Islet precursor cell (in vitro differentiated cells): ENCODE measurements around the gene APOA1.
"Not testable (repeated sequence)": the region's sequence is repeated elsewhere in the genome, so short reads cannot be mapped to it uniquely, and the experiment has no call there.

Source experiments
- DNase-seq: peaks from one replicate; pipeline ENCODE4 v3.0.0-alpha.2; 2018

The APOA1 gene

GRCh38 chr11:116811194-116811593 lies 26.2 kb downstream of the APOA1 start:
- DNase-seq, result no peak

DNA sequence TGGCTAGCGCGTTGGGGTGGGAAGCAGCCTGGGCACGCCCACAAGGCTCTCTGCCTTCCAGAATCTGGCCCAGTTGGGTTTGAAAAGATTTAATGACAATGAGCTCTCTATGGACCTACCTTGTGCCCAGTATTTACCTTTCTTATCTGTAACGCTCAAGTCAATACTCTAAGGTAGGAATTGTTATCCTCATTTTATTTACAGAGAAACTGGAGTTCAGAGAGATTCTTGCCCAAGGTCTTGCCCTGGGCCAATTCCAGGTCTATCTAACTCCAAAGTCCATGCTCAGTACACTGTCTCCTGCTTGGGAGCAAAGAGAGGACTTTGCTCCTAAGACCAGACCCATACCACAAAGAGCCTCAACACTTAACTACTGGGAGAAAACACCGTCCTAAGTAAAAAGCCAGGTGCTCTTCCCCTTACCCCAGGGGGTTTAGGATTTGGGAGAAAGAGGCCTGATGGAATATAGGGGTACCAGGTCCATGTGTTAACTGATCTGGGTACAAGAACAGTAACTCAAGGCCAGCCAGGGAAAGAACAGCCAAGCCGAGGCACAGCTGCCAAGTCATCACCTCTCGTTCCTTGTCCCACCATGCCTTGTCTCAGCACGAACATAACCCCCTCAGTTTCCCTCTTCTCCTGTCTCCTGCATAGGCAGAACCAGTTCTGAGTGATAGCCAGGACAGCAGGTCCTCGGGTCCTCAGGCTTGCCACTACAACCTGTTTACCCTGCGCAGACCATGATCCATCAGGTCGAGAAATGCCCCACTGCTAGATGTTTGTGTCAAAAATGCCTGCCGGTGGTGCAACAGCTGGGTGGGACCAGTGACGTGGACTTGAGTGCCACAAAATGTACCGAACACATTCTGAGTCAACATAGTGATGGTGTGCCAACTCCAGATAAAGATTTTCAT lies 28.9 kb downstream of the APOA1 start:
- no peak for DNase-seq

DNA sequence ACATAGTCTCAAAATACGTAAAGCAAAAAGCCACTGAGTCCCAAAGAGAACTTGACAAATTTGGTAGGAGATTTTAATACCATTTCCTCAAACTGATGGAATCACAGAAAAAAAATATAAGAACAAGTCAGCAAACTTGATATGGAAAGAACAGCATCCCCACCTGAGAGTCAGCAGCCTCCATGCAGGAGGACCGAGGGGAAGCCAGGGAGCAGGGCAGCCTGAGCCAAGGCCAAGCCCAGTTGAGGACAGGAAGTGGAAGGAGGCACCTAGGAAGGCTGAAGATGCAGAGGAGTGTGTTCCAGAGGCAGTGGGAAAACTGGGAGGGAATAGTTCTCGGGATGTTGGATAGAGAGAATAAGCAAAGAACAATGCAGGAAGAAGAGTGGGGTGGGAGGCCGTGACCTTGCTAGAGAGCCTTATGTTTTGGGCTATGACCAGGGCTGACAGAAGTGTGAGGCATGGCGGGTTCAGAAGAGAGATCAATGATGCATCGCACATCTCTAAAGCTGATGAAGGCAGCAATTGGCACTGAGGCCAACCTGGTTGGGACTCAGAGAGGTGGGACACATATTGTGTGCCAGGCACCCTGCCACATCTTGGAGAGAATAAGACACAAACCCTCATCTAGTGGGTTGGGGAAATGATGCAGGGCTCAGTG lies 29.7 kb downstream of the APOA1 start:
- DNase-seq, result no peak

DNA sequence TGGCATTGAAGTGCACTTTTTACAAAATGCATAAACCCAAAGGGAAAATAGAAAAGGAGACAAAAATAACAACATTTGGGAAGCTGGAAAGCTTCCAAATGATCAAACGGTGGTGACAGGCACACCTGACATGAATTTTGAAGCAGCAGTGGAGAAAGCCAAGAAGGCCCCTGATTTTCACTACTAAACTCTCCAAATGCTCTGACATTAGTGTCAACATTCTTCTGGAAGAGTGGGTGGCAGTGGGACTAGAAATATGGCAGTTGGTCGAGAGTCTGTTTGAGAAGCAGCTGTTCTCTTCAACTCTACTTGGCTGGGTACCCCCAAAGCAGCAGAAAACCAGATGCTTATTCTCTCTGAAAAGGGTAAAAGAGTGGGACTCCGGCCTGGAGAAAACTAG lies 33.4 kb downstream of the APOA1 start:
- DNase-seq, result no peak

DNA sequence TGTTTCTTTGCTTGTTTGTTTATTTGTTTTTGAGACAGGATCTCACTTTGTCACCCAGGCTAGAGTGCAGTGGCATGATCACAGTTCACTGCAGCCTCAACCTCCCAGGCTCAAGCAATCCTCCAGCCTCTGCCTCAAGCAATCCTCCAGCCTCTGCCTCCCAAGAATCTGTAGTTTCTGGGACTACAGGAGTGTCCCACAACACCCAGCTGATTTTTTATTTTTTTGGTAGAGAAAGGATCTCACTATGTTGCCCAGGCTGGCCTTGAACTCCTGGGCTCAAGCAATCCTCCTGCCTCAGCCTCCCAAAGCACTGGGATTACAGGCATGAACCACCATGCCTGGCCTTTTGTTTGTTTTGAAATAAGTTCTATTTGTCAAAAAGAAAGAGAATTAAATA lies 35.8 kb downstream of the APOA1 start:
- DNase-seq, result not testable (repeated sequence)

DNA sequence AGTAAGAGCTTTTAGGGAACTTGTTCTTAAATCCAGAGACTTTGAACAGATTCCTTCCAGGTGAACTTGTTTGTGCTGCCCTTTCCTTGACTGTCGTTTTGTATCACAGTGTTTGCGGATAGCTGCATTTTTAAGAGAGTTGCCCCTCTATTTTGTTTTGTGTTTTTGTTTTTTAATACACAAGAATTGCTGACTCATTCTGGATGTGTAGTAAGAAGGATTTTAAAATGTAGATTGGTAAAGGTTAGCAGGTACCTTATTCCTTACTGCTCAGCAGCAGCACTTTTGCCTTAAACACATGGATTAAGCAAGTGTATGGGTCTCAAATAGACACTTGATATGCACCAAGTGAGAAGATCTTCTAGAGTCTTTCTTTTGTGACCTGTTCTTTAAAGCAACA lies 36.8 kb downstream of the APOA1 start:
- no peak for DNase-seq

DNA sequence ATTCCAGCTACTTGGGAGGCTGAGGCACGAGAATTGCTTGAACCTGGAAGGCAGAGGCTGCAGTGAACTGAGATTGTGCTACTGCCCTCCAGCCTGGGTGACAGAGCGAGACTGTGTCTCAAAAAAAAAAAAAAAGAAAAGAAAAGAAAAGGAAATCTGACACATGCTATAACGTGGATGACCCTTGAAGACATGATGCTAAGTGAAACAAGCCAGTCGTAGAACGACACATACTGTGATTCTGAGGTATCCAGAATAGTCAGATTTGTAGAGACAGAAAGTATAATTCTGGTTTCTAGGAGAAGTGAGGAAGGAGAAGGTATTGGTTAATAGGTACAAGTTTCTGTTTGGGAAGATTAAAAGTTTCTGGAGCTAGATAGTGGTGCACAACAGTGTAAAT lies 39.1 kb downstream of the APOA1 start:
- no peak for DNase-seq

- DNase-seq, result no peak
These were observed 39.6 kb downstream of the APOA1 start for GRCh38 chr11:116797816-116798215.

DNA sequence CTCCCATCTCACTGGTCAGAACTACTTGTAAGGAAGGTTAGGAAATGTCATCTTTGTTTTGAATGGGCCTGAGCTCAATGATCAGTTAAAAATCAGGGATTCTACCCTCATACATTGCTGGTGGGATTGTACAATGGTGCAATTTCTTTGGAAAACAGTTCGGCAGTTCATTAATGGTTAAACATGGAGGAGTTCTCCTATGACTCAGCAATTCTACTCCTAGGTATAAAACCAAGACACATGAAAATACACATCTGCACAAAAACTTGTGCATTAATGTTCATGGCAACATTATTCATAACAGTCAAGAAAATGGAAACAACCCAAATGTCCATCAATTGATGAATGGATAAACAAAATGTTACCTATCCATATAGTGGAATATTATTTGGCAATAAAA lies 40.9 kb downstream of the APOA1 start:
- no peak for DNase-seq

GRCh38 chr11:116794851-116795250 lies 42.6 kb downstream of the APOA1 start:
- no peak for DNase-seq

DNA sequence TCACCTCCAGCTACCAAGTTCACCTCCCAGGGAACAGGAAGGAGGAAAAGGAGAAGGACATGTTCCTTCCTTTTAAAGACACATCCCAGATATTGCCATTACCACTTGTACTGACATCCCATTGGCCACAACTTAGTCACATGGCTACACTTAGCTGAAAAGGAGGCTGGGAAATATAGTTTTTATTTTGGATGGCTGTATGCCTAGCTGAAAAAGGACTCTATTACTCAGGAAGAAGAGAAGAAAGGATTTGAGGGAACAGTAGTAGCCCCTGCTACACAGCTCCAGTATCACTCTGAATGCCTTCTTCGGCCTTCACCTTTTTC lies 43.7 kb downstream of the APOA1 start:
- DNase-seq, result no peak

DNA sequence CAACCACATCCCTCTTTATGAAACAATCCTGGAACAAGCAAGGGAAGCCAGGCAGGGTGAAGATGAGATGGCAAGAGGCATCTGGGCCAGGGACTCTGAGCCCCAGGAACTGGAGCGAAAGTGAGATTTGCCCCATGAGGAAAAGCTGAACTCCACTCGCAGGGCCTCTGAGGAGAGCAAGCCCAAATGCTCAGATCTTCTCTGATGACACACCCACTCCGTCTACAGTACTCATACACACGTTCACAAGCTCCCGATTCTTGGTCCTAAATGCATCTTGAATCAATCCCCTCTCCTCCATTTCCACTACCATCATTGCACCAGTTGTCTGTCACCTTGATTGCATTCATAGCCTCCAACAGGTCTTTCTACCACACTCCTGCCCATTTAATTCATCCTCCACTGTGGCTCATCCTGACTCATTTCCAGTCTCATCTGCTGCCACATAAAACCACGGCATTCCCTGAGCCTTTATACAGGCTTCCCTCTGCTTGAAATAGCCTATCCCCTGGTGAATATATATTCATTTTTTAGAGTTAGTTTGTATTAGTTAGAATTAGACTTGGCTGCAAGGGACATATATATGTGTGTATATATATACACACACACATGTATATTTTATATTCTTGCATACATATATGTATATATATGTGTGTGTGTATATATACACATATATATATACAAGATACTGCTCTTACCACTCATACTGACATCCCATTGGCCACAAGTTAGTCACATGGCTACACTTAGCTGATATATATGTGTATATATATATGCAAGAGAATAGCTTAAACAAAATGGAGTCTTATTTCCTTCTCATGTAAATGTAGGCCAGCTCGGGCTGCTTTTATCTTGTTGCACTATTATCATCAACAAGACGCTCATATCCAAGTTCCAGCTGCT lies 44.3 kb downstream of the APOA1 start:
- DNase-seq, result no peak

- no peak for DNase-seq
These were observed 45.1 kb downstream of the APOA1 start for GRCh38 chr11:116792144-116792868.

- DNase-seq, result no peak
These were observed 45.6 kb downstream of the APOA1 start, which contains the start of gene APOA5 for GRCh38 chr11:116791813-116792143. Gene APOA5 (minus strand): TSS chr11:116791879. CDS start chr11:116791860, 19 bp downstream.

GRCh38 chr11:116791002-116791812 lies 46.2 kb downstream of the APOA1 start:
- DNase-seq, result peak; percentile 88

- no peak for DNase-seq
These were observed 47.0 kb downstream of the APOA1 start for GRCh38 chr11:116790167-116791001.

DNA sequence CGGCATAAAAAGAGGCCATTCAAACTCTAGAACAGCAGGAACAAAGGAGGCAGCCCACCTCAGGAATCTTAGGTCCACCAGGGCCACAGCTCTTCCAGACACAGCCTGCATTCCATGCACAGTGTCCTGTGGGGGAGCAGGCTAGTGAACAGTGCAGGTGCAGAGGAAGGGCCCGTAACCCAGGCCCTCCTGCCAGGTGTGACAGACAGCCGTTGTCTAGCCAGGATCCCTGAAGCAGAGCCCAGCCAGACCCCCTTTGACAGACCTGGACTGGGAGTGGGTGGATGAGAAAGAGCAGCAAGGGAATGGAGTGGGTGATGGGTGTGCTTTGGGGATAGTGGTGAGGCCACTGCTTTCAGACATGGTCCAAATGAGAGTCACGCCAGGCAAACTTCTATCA lies 48.4 kb downstream of the APOA1 start:
- peak; percentile 58 for DNase-seq

DNA sequence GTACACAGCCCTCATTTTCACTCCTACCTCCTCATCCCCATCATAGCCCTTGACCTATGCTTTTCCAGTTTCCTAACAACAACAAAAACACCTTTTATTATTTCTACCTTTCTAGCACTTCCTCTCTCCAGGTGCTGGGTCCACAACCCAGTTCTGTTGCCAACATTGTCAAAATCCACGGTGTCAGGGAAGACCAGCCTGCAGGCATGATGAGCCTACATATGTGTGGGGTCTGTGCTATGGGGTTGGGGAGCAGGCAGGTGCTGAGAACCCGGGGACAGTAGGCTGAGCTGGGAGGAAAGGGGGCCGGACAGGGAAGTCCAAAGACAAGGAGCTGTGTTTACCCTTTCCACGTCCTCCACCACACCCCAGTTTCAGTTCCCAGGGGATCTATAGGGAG lies 48.9 kb downstream of the APOA1 start:
- DNase-seq, result no peak

GRCh38 chr11:116787786-116788486 lies 49.5 kb downstream of the APOA1 start, which contains the start of gene ZPR1:
Gene ZPR1 (minus strand): TSS chr11:116788023. CDS start chr11:116787990, 33 bp downstream.
- DNase-seq, result peak; percentile 83

- no peak for DNase-seq
These were observed 50.0 kb downstream of the APOA1 start for GRCh38 chr11:116787436-116787785.
